DOHH2 (cell line): Measurements from ENCODE around the gene ADAMTS16.

ENCODE experiments used
- H3F3A ChIP-seq: fragments of 200-600 bp; sonication (generic), shearing (Covaris generic); 2 replicates; pipeline ENCODE4 v1.6.0; 2016; ENCODE audit warnings: antibody characterized with exemption, mild to moderate bottlenecking; ENCODE audit not compliant: control insufficient read depth, insufficient read depth
- H3K27ac ChIP-seq: fragments of 200-600 bp; sonication (generic); 2 replicates; pipeline ENCODE4 v1.5.1; 2014; ENCODE audit warnings: low read depth, mild to moderate bottlenecking, low read length, moderate library complexity
- H3K27me3 ChIP-seq: fragments of 200-600 bp; sonication (generic); 2 replicates; pipeline ENCODE4 v1.6.1; 2014; ENCODE audit warnings: mild to moderate bottlenecking, low read length, mixed read lengths; ENCODE audit not compliant: control insufficient read depth
- H3K36me3 ChIP-seq: fragments of 200-600 bp; sonication (generic); 2 replicates; pipeline ENCODE4 v1.6.1; 2014; ENCODE audit warnings: mild to moderate bottlenecking, low read length, moderate library complexity, mixed read lengths; ENCODE audit not compliant: control insufficient read depth
- H3K4me1 ChIP-seq: fragments of 200-600 bp; sonication (generic); 2 replicates; pipeline ENCODE4 v1.6.1; 2014; ENCODE audit warnings: mild to moderate bottlenecking, low read length, mixed read lengths; ENCODE audit not compliant: control insufficient read depth
- H3K4me2 ChIP-seq: fragments of 200-600 bp; sonication (generic); 2 replicates; pipeline ENCODE4 v1.6.0; 2014; ENCODE audit warnings: mild to moderate bottlenecking, low read length, moderate library complexity
- H3K4me3 ChIP-seq: fragments of 200-600 bp; sonication (generic); 2 replicates; pipeline ENCODE4 v1.5.1; 2014; ENCODE audit warnings: mild to moderate bottlenecking, low read length, mixed read lengths
- H3K79me2 ChIP-seq: fragments of 200-600 bp; sonication (generic); 2 replicates; pipeline ENCODE4 v1.6.1; 2014; ENCODE audit warnings: mild to moderate bottlenecking, low read length, mixed read lengths; ENCODE audit not compliant: control insufficient read depth
- H3K9me2 ChIP-seq: fragments of 200-600 bp; sonication (generic); replicated peaks from 2 replicates; pipeline ENCODE4 v1.6.1; 2014; ENCODE audit warnings: mild to moderate bottlenecking, low read length, mixed read lengths; ENCODE audit not compliant: control insufficient read depth
- H3K9me3 ChIP-seq: fragments of 200-600 bp; sonication (generic); 2 replicates; pipeline ENCODE4 v1.6.1; 2014; ENCODE audit warnings: antibody characterized with exemption, low read length, mixed read lengths; ENCODE audit not compliant: control insufficient read depth, insufficient read depth
- H4K20me1 ChIP-seq: fragments of 200-600 bp; sonication (generic); 2 replicates; pipeline ENCODE4 v1.6.0; 2014; ENCODE audit warnings: low read depth, mild to moderate bottlenecking, antibody characterized with exemption, low read length, moderate library complexity; ENCODE audit not compliant: control insufficient read depth, insufficient read depth
- EZH2phosphoT487 ChIP-seq: fragments of 200-600 bp; sonication (generic); IDR thresholded peaks from 2 replicates; pipeline ENCODE4 v1.6.1; 2017; ENCODE audit warnings: borderline replicate concordance, mild to moderate bottlenecking, antibody characterized with exemption, low read length, moderate library complexity, mixed read lengths
- TF ChIP-seq, protein P1 (sequence below): fragments of 200-600 bp; sonication (generic); IDR thresholded peaks from one replicate; pipeline ENCODE4 v1.5.1; 2014; ENCODE audit warnings: antibody characterized with exemption, mild to moderate bottlenecking, low read depth, low read length; ENCODE audit not compliant: poor library complexity, severe bottlenecking

Gene ADAMTS16

DNA sequence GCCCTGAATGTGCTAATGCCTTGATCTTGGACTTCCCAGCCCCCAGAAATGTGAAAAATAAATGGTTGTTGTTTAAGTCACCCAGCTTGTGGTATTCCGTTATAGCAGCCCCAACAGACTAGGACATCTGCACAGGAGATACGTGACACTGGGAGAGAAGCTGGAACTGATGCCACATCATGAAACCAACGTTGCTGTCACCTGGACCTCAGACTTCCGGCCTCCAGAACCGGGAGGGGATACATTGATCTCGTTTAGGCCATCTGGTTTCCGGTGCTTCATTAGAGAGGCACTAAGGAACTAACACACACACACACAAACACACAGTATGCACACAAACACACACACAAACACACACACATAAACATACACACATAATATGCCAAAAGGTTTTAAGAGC lies 207.3 kb downstream of the ADAMTS16 start:
- H3K79me2 ChIP-seq = no peaks in the 10 kb centered on the region
- no peaks in the 10 kb centered on the region for H3F3A ChIP-seq
- no peaks in the 10 kb centered on the region for H3K9me2 ChIP-seq
- TF ChIP-seq, protein P1, sequence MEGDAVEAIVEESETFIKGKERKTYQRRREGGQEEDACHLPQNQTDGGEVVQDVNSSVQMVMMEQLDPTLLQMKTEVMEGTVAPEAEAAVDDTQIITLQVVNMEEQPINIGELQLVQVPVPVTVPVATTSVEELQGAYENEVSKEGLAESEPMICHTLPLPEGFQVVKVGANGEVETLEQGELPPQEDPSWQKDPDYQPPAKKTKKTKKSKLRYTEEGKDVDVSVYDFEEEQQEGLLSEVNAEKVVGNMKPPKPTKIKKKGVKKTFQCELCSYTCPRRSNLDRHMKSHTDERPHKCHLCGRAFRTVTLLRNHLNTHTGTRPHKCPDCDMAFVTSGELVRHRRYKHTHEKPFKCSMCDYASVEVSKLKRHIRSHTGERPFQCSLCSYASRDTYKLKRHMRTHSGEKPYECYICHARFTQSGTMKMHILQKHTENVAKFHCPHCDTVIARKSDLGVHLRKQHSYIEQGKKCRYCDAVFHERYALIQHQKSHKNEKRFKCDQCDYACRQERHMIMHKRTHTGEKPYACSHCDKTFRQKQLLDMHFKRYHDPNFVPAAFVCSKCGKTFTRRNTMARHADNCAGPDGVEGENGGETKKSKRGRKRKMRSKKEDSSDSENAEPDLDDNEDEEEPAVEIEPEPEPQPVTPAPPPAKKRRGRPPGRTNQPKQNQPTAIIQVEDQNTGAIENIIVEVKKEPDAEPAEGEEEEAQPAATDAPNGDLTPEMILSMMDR = no peak
- TF ChIP-seq EZH2phosphoT487 = no peak
- no peaks in the 10 kb centered on the region for H3K9me3 ChIP-seq
- H3K36me3 ChIP-seq = no peaks in the 10 kb centered on the region
- H3K27me3 ChIP-seq = no peaks in the 10 kb centered on the region
- H3K4me2 ChIP-seq = no peak overlapping the region
- no peaks in the 10 kb centered on the region for H3K4me1 ChIP-seq
- H3K27ac ChIP-seq = no peak overlapping the region
- H3K4me3 ChIP-seq = no peak overlapping the region
- H4K20me1 ChIP-seq = no peaks in the 10 kb centered on the region

DNA sequence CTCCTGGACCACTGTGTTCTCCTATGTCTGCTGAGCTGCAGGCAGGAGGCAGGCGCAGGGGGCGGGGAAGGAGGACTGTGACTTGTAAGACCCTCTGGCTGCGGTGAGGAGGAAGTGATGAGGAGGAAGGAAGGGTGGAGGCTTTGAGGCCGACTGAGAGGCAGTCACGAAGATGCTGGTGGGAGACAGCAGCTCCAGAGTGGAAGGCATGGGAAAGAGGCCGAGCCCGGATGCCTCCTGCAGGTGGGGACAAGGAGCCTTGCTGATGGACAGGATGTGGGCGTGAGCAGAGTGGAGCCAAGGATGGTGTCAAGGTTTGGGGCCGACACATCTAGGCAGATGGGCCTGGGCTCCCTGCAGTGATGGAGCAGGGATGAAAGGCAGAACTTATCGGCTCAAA lies 208.0 kb downstream of the ADAMTS16 start:
- Histone ChIP-seq H3K36me3 (no peaks in the 10 kb centered on the region), H3F3A (no peaks in the 10 kb centered on the region), H3K79me2 (no peaks in the 10 kb centered on the region), H3K4me3 (no peak overlapping the region), H3K9me2 (no peaks in the 10 kb centered on the region), H3K27me3 (no peaks in the 10 kb centered on the region), H3K4me1 (no peaks in the 10 kb centered on the region), H3K4me2 (no peak overlapping the region), H4K20me1 (no peaks in the 10 kb centered on the region), H3K9me3 (no peaks in the 10 kb centered on the region), H3K27ac (no peak overlapping the region)
- TF ChIP-seq, protein P1 = no peak

DNA sequence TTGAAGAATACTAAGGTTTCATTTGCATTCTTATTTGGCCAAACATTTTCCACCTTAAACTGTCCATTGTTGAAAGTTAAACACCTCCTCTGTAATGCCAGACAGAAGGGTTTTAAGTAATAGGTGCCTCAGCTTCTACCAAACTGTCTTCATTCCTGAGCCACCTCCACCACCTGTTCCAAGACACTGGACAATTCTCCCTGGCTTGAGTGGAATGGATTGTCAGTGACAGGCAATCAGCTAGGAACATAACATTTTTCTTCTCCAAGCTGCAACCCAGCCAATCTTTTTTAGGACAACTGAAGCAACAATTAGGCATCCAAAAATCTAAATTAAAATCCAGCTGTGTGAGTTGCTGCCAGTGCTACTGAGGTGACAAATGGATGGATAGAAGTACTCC lies 208.4 kb downstream of the ADAMTS16 start:
- Histone ChIP-seq H3K4me2 (no peak overlapping the region), H4K20me1 (no peaks in the 10 kb centered on the region)
- TF ChIP-seq, protein P1 = no peak
- TF ChIP-seq EZH2phosphoT487 = no peak

DNA sequence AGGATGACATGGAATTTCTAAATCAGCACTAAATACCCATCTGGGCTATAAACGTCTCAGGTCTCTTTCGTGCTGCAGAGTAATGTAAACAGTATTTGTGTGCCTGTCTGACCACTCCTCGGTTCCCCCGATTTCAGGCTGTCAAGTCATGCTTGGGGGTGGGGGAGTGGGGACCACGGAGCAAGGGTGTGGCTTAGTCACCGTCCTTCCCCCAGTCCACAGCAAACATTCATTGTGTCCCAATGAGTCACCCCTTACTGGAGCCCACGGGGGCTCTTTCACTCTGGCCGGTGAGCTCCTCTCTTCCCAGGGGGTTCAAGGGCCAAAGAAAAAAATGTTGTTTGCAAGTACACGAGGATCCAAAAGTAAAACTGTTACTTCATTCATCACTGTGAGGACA lies 210.0 kb downstream of the ADAMTS16 start:
- no peaks in the 10 kb centered on the region for H3F3A ChIP-seq
- H3K27ac ChIP-seq = no peak overlapping the region
- H3K27me3 ChIP-seq = no peaks in the 10 kb centered on the region
- H3K9me2 ChIP-seq = no peaks in the 10 kb centered on the region
- H3K4me2 ChIP-seq = no peak overlapping the region
- no peaks in the 10 kb centered on the region for H4K20me1 ChIP-seq
- H3K4me3 ChIP-seq = no peak overlapping the region
- TF ChIP-seq, protein P1 = no peak
- no peak for TF ChIP-seq EZH2phosphoT487
- H3K9me3 ChIP-seq = no peaks in the 10 kb centered on the region
- H3K79me2 ChIP-seq = no peaks in the 10 kb centered on the region
- H3K36me3 ChIP-seq = no peaks in the 10 kb centered on the region
- H3K4me1 ChIP-seq = no peaks in the 10 kb centered on the region

More for the DNA sequence above, 208.4 kb downstream of the ADAMTS16 start:
- no peak overlapping the region for H3K4me3 ChIP-seq
- no peaks in the 10 kb centered on the region for H3K36me3 ChIP-seq
- H3K27me3 ChIP-seq = no peaks in the 10 kb centered on the region
- H3K9me2 ChIP-seq = no peaks in the 10 kb centered on the region
- no peaks in the 10 kb centered on the region for H3K79me2 ChIP-seq
- H3K27ac ChIP-seq = no peak overlapping the region
- no peaks in the 10 kb centered on the region for H3K9me3 ChIP-seq
- H3F3A ChIP-seq = no peaks in the 10 kb centered on the region
- no peaks in the 10 kb centered on the region for H3K4me1 ChIP-seq
